Stromal cell of bone marrow (primary cell): Measurements from ENCODE around the gene CRBN.

Source experiments
- DNase-seq: peaks from one replicate; pipeline ENCODE4 v3.0.0-alpha.2; 2012; ENCODE audit warnings: low read depth

Gene CRBN

GRCh38 chr3:3179407-3180094 lies at the start of gene CRBN:
CRBN (minus strand) TSS chr3:3179691; CDS start chr3:3179687, 4 bp downstream.
- DNase-seq, result peak; percentile 70

GRCh38 chr3:3227640-3228039 lies 48.1 kb upstream of the CRBN start:
- DNase-seq, result no peak

GRCh38 chr3:3221528-3221927 lies 42.0 kb upstream of the CRBN start:
- DNase-seq, result no peak

- DNase-seq, result no peak
Measured at GRCh38 chr3:3216401-3216800, 36.9 kb upstream of the CRBN start.

GRCh38 chr3:3212781-3213440 lies 33.4 kb upstream of the CRBN start:
- no peak for DNase-seq

GRCh38 chr3:3209714-3210113 lies 30.2 kb upstream of the CRBN start:
- DNase-seq, result no peak

- DNase-seq, result no peak
Measured at GRCh38 chr3:3209057-3209456, 29.6 kb upstream of the CRBN start.

- no peak for DNase-seq
Measured at GRCh38 chr3:3201611-3202010, 22.1 kb upstream of the CRBN start.

GRCh38 chr3:3200632-3201212 lies 21.2 kb upstream of the CRBN start:
- DNase-seq, result peak; percentile 48

GRCh38 chr3:3199306-3199705 lies 19.8 kb upstream of the CRBN start:
- no peak for DNase-seq

- no peak for DNase-seq
Measured at GRCh38 chr3:3196148-3196861, 16.8 kb upstream of the CRBN start.

- DNase-seq, result no peak
Measured at GRCh38 chr3:3194861-3195260, 15.4 kb upstream of the CRBN start.

- DNase-seq, result no peak
Measured at GRCh38 chr3:3192286-3192675, 12.8 kb upstream of the CRBN start.

GRCh38 chr3:3191675-3192285 lies 12.3 kb upstream of the CRBN start:
- DNase-seq, result no peak

GRCh38 chr3:3189961-3190360 lies 10.5 kb upstream of the CRBN start:
- DNase-seq, result no peak

GRCh38 chr3:3189102-3189727 lies 9.7 kb upstream of the CRBN start:
- peak; percentile 23 for DNase-seq

GRCh38 chr3:3184876-3185275 lies 5.4 kb upstream of the CRBN start:
- no peak for DNase-seq

- no peak for DNase-seq
Measured at GRCh38 chr3:3180456-3180855, 965 bp upstream of the CRBN start.

- no peak for DNase-seq
Measured at GRCh38 chr3:3178498-3179328, 778 bp downstream of the CRBN start.

GRCh38 chr3:3177861-3178497 lies 1.5 kb downstream of the CRBN start:
- no peak for DNase-seq

- no peak for DNase-seq
Measured at GRCh38 chr3:3172627-3173026, 6.9 kb downstream of the CRBN start.
